CD4-positive, CD25-positive, alpha-beta regulatory T cell (primary cell): ENCODE data around the gene TPK1. TPM values are rescaled to one million over a fixed set of nuclear protein-coding genes. Genes with fewer than 3 reads are reported as not detected.

ENCODE experiments used
- ATAC-seq, 2 donors: fragments of 150-1000 bp; cut with Tn5 transposase; one replicate each; pipeline ENCODE4 v1.10.0; 2021; ENCODE audit warnings: low read depth in 2 of 2, moderate number of reproducible peaks in 2 of 2, moderate library complexity in 1 of 2
- DNase-seq, 3 donors: peaks; one replicate each; pipeline versions ENCODE4 v3.0.0 to v3.0.0-alpha.2; 2012 to 2022; ENCODE audit warnings: mixed read lengths in 1 of 3
- H3K27ac ChIP-seq: one replicate; pipeline ENCODE4 v1.7.0; 2013; ENCODE audit warnings: mild to moderate bottlenecking, low read length; ENCODE audit not compliant: insufficient read depth, poor library complexity, severe bottlenecking
- H3K27me3 ChIP-seq: one replicate; pipeline ENCODE4 v1.7.0; 2013; ENCODE audit warnings: low read length; ENCODE audit not compliant: control insufficient read depth, insufficient read depth
- H3K36me3 ChIP-seq: one replicate; pipeline ENCODE4 v1.7.0; 2013; ENCODE audit warnings: mild to moderate bottlenecking, low read length, moderate library complexity; ENCODE audit not compliant: control insufficient read depth, insufficient read depth
- H3K4me1 ChIP-seq: 2 replicates; pipeline ENCODE4 v1.7.0; 2013; ENCODE audit warnings: mild to moderate bottlenecking, low read length; ENCODE audit not compliant: insufficient read depth, control insufficient read depth, poor library complexity, severe bottlenecking
- H3K4me3 ChIP-seq: one replicate; pipeline ENCODE4 v1.7.0; 2013; ENCODE audit warnings: low read depth, mild to moderate bottlenecking, low read length, moderate library complexity
- H3K9me3 ChIP-seq, 2 experiments: 1 replicate in 1 of 2; 2 replicates in 1 of 2; pipeline ENCODE4 v1.7.0; 2013; ENCODE audit warnings: low read length in 2 of 2, mild to moderate bottlenecking in 1 of 2, moderate library complexity in 1 of 2; ENCODE audit not compliant: control insufficient read depth in 2 of 2
- H3K27ac Mint-ChIP-seq, 3 donors: one replicate each; pipeline ENCODE4 v1.8.0; 2020 to 2022; ENCODE audit warnings: mild to moderate bottlenecking in 3 of 3, mixed read lengths in 3 of 3, moderate library complexity in 2 of 3
- H3K27me3 Mint-ChIP-seq: one replicate; pipeline ENCODE4 v1.8.0; 2022; ENCODE audit warnings: mild to moderate bottlenecking, mixed read lengths
- H3K36me3 Mint-ChIP-seq: one replicate; pipeline ENCODE4 v1.8.0; 2020; ENCODE audit warnings: mixed read lengths
- H3K4me1 Mint-ChIP-seq, 4 donors: one replicate each; pipeline ENCODE4 v1.8.0; 2020 to 2022; ENCODE audit warnings: mixed read lengths in 4 of 4, mild to moderate bottlenecking in 1 of 4
- H3K4me3 Mint-ChIP-seq, 4 donors: one replicate each; pipeline ENCODE4 v1.8.0; 2020 to 2022; ENCODE audit warnings: mild to moderate bottlenecking in 4 of 4, mixed read lengths in 4 of 4, moderate library complexity in 3 of 4
- H3K9me3 Mint-ChIP-seq, 7 donors: one replicate each; pipeline ENCODE4 v1.8.0; 2020 to 2022; ENCODE audit warnings: mixed read lengths in 7 of 7, mild to moderate bottlenecking in 3 of 7, moderate library complexity in 2 of 7
- polyA plus RNA-seq, 4 donors: library from polyadenylated mRNA; unstranded; fragments of 300-500 nt; fragmentation: Illumina TruSeq; gene quantifications; one replicate each; pipeline ENCODE4 v1.2.3, GENCODE V29; 2021
- total RNA-seq: library from RNA; stranded (reverse); gene quantifications from one replicate; pipeline ENCODE4 v1.2.3, GENCODE V29; 2022

TPK1 gene
- total and polyA plus RNA-seq, 5 donors from 2014 or later = 30.5 to 38.8 (median 31.6) TPM

DNA sequence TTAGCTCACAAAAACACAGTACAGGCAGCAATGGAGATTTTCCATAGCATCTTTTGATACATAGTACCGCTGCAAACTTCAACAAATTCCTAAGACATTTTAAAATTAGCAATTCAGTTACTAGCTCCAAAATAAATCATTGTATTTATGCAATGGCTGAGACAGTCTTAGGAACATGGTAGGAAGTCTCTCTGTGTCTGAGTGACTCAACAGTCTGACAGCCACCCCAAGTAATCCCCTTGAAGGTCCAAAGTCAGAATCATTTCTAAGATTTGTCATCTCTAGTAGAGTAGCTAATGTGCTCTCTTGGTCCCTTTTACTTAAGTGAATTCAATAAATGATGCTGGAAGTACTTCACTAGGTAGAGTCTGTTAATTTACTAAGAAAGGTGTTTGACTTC, 338.6 kb downstream of the TPK1 start:
- DNase-seq (no peak), ATAC-seq (no peak)
- Histone ChIP-seq H3K4me3 (no peak overlapping the region), H3K9me3 (no peaks in the 10 kb centered on the region), H3K4me1 (no peaks in the 10 kb centered on the region), H3K27ac (no peak overlapping the region), H3K27me3 (no peaks in the 10 kb centered on the region), H3K36me3 (peaks cover 3% of the 10 kb centered on the region)
- Mint-ChIP-seq H3K27ac (no peak overlapping the region), H3K4me1 (peaks cover 0 to 2% (median 0%) of the 10 kb centered on the region in 4 donors), H3K27me3 (no peaks in the 10 kb centered on the region), H3K4me3 (no peak overlapping the region), H3K9me3 (peaks cover 0 to 5% (median 0%) of the 10 kb centered on the region in 7 donors), H3K36me3 (peaks cover 4% of the 10 kb centered on the region)

- ATAC-seq = no peak
Observed at GRCh38 chr7:144494355-144494754, 341.5 kb downstream of the TPK1 start.

DNA sequence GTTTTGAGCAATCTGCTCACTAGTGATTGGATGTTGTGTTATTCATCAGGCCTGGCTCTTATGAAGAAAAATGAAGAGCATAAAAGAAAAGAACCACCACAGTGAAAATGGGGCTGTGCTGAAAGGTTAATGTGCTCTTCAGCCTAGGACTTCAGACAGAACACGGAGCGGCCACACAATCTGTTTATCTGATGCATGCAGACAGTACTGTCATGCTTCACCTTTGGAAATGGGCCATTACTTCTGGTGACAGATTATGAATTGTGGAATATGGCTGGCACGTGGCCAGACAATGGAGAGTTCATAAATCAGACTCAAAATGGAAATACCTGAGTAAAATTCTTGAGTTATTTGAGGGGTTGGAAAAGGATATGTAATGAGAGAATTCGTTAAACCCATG, 346.3 kb downstream of the TPK1 start:
- Histone ChIP-seq H3K4me1 (no peaks in the 10 kb centered on the region), H3K4me3 (no peak overlapping the region), H3K27me3 (no peaks in the 10 kb centered on the region), H3K36me3 (no peaks in the 10 kb centered on the region), H3K27ac (no peak overlapping the region), H3K9me3 (peaks cover 0 to 3% of the 10 kb centered on the region in 2 experiments)
- Mint-ChIP-seq H3K4me1 (peaks cover 0 to 2% (median 0%) of the 10 kb centered on the region in 4 donors), H3K27me3 (no peaks in the 10 kb centered on the region), H3K36me3 (peaks cover 27% of the 10 kb centered on the region), H3K4me3 (no peak overlapping the region), H3K27ac (peak overlapping the region in 1 of 3 donors; percentile 15), H3K9me3 (peaks cover 0 to 3% (median 0%) of the 10 kb centered on the region in 7 donors)
- DNase-seq = no peak
- no peak for ATAC-seq

More at GRCh38 chr7:144494355-144494754, 341.5 kb downstream of the TPK1 start:
- Mint-ChIP-seq H3K27ac (no peak overlapping the region), H3K4me1 (peaks cover 0 to 2% (median 0%) of the 10 kb centered on the region in 4 donors), H3K27me3 (no peaks in the 10 kb centered on the region), H3K4me3 (no peak overlapping the region), H3K36me3 (peaks cover 14% of the 10 kb centered on the region), H3K9me3 (peaks cover 0 to 5% (median 0%) of the 10 kb centered on the region in 7 donors)
- Histone ChIP-seq H3K4me3 (no peak overlapping the region), H3K4me1 (no peaks in the 10 kb centered on the region), H3K36me3 (peaks cover 3% of the 10 kb centered on the region), H3K27ac (no peak overlapping the region), H3K9me3 (no peaks in the 10 kb centered on the region), H3K27me3 (no peaks in the 10 kb centered on the region)
- DNase-seq = no peak

DNA sequence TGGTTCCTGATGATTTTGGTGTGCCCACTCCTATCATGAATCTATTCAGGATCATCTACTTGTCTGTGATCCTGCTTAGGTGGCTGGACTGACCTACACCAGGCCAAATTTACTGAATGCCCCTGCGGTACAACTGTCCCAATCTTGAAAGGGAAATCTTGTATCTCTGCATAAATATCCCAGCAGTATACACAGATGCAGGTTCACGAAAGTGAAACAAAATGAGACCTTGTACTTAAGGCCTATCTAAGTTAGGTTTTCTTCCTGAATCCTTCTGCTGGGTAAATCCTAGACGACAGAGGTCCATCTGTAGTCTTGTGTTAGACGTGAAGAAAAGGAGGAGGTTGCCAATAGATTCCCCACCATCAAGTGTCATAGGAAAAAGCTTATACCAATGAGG, 346.9 kb downstream of the TPK1 start:
- no peak overlapping the region for H3K4me3 ChIP-seq
- DNase-seq (no peak), ATAC-seq (no peak)
- H3K4me3 Mint-ChIP-seq = no peak overlapping the region
- peak overlapping the region in 1 of 3 donors; percentile 64 for H3K27ac Mint-ChIP-seq
- H3K36me3 ChIP-seq = no peaks in the 10 kb centered on the region
- no peaks in the 10 kb centered on the region for H3K4me1 ChIP-seq
- H3K27me3 ChIP-seq = no peaks in the 10 kb centered on the region
- H3K9me3 Mint-ChIP-seq = peaks cover 0 to 3% (median 0%) of the 10 kb centered on the region in 7 donors
- H3K4me1 Mint-ChIP-seq = peaks cover 0 to 2% (median 0%) of the 10 kb centered on the region in 4 donors
- H3K27me3 Mint-ChIP-seq = no peaks in the 10 kb centered on the region
- H3K36me3 Mint-ChIP-seq = peaks cover 32% of the 10 kb centered on the region
- H3K9me3 ChIP-seq = peaks cover 0 to 4% of the 10 kb centered on the region in 2 experiments
- no peak overlapping the region for H3K27ac ChIP-seq

DNA sequence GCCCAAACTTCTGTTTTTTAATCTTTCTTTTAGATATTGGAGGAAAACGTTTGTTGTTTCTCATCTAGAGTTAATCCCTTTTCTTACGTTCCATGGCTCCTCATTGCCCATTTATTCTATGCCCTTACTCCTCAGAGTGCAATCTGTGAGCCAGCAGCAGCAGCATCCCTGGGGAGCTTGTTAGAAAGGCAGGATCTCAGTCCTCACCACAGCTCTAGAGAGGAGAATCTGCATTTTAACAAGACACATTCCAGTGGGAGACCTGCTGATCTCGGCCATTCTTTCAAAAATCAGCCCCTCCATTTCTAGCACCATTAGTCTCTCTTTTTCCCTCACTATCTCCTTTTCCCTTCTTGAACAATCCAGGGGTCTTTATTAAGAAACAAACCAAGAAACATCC, 348.0 kb downstream of the TPK1 start:
- ATAC-seq (no peak), DNase-seq (no peak)
- no peak overlapping the region for H3K4me3 ChIP-seq
- no peak overlapping the region for H3K27ac ChIP-seq
- Mint-ChIP-seq H3K4me3 (no peak overlapping the region), H3K36me3 (peaks cover 33% of the 10 kb centered on the region), H3K27me3 (no peaks in the 10 kb centered on the region), H3K9me3 (peaks cover 0 to 3% (median 0%) of the 10 kb centered on the region in 7 donors), H3K4me1 (no peaks in the 10 kb centered on the region), H3K27ac (peak overlapping the region in 1 of 3 donors; percentile 59)
- peaks cover 0 to 4% of the 10 kb centered on the region in 2 experiments for H3K9me3 ChIP-seq
- no peaks in the 10 kb centered on the region for H3K36me3 ChIP-seq
- H3K4me1 ChIP-seq = no peaks in the 10 kb centered on the region
- no peaks in the 10 kb centered on the region for H3K27me3 ChIP-seq

DNA sequence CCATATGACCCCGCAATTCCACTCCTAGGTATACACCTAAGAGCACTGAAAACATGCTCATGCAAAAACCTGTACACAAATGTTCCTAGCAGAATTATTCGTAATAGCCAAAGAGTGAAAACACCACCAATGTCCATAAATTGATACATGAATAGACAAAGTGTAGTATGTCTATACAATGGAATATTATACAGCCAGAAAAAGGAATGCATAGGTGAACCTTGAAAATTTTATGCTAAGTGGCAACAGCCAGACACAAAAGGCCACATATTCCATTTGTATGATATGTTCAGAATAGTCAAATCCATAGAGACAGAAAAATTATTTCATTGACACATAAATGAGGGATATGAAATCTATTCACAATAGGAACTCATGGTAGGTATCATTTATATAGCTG, 351.4 kb downstream of the TPK1 start:
- H3K4me3 Mint-ChIP-seq = no peak overlapping the region
- H3K4me1 ChIP-seq = no peaks in the 10 kb centered on the region
- peaks cover 0 to 4% of the 10 kb centered on the region in 2 experiments for H3K9me3 ChIP-seq
- H3K27ac ChIP-seq = no peak overlapping the region
- H3K4me1 Mint-ChIP-seq = no peaks in the 10 kb centered on the region
- peaks cover 20% of the 10 kb centered on the region for H3K36me3 Mint-ChIP-seq
- H3K27ac Mint-ChIP-seq = no peak overlapping the region
- ATAC-seq = no peak
- peaks cover 0 to 3% (median 0%) of the 10 kb centered on the region in 7 donors for H3K9me3 Mint-ChIP-seq
- H3K4me3 ChIP-seq = no peak overlapping the region
- no peak for DNase-seq
- H3K36me3 ChIP-seq = no peaks in the 10 kb centered on the region
- H3K27me3 Mint-ChIP-seq = no peaks in the 10 kb centered on the region
- H3K27me3 ChIP-seq = no peaks in the 10 kb centered on the region

DNA sequence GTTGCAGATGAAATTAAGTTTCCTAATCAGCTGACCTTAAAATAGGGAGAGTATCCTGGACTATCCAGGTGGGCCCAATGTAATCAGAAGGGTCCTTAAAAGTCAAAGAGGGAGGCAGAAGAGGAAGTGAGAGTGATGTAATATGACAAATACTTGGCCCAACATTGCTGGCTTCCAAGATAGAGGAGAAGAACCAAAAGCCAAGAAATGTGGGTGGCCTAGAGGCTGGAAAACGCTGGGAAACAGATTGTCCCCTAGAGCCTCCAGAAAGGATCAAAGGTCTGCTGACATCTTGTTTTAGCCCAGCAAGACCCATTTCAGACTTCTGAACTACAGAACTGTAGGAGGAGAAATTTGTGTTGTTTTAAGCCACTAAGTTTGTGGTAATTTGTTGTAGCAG, 352.7 kb downstream of the TPK1 start:
- Mint-ChIP-seq H3K27ac (peak overlapping the region in 1 of 3 donors; percentile 16), H3K36me3 (peaks cover 16% of the 10 kb centered on the region), H3K4me1 (no peaks in the 10 kb centered on the region), H3K27me3 (no peaks in the 10 kb centered on the region), H3K9me3 (peaks cover 0 to 3% (median 0%) of the 10 kb centered on the region in 7 donors), H3K4me3 (no peak overlapping the region)
- Histone ChIP-seq H3K9me3 (peaks cover 0 to 4% of the 10 kb centered on the region in 2 experiments), H3K36me3 (no peaks in the 10 kb centered on the region), H3K4me3 (no peak overlapping the region), H3K27me3 (no peaks in the 10 kb centered on the region), H3K4me1 (no peaks in the 10 kb centered on the region), H3K27ac (no peak overlapping the region)
- no peak for ATAC-seq
- no peak for DNase-seq

- Histone ChIP-seq H3K4me1 (no peaks in the 10 kb centered on the region), H3K27me3 (no peaks in the 10 kb centered on the region), H3K36me3 (no peaks in the 10 kb centered on the region), H3K4me3 (no peak overlapping the region), H3K27ac (no peak overlapping the region), H3K9me3 (peaks cover 0 to 4% of the 10 kb centered on the region in 2 experiments)
- H3K27ac Mint-ChIP-seq = no peak overlapping the region
- ATAC-seq (no peak), DNase-seq (no peak)
- H3K4me1 Mint-ChIP-seq = peaks cover 0 to 5% (median 0%) of the 10 kb centered on the region in 4 donors
- no peak overlapping the region for H3K4me3 Mint-ChIP-seq
- no peaks in the 10 kb centered on the region for H3K27me3 Mint-ChIP-seq
- H3K9me3 Mint-ChIP-seq = peaks cover 0 to 3% (median 0%) of the 10 kb centered on the region in 7 donors
- peaks cover 6% of the 10 kb centered on the region for H3K36me3 Mint-ChIP-seq
Observed at GRCh38 chr7:144481833-144482232, 354.0 kb downstream of the TPK1 start.
